ENCODE results near the gene IMP4.

IMP4 gene

GRCh38 chr2:130380096-130380934 lies 37.6 kb downstream of the IMP4 start:
- peaks cover 5% of the 10 kb centered on the region; the same call in 1 of the 2 replicates for H3K36me3 ChIP-seq (ENCODE audit: insufficient read depth, low read length)
- 93% methylated on average over 11 of the region's 11 CpGs for WGBS
- H3K4me3 ChIP-seq (ENCODE audit: low read length): no peak overlapping the region
- H3K4me1 ChIP-seq (ENCODE audit: insufficient read depth, low read length): no peaks in the 10 kb centered on the region
- no peaks in the 10 kb centered on the region for H3K9me3 ChIP-seq (ENCODE audit: insufficient read depth, low read depth, low read length)
- no peaks in the 10 kb centered on the region for H3K27me3 ChIP-seq (ENCODE audit: insufficient read depth, low read length)
- no peak overlapping the region for H3K27ac ChIP-seq (ENCODE audit: low read depth, low read length)
- H3K9ac ChIP-seq (ENCODE audit: low read depth, low read length): no peak overlapping the region

GRCh38 chr2:130381145-130381544 lies 38.4 kb downstream of the IMP4 start:
- H3K9ac ChIP-seq (ENCODE audit: low read depth, low read length): no peak overlapping the region
- WGBS: 87% methylated on average over 4 of the region's 4 CpGs
- no peaks in the 10 kb centered on the region for H3K9me3 ChIP-seq (ENCODE audit: insufficient read depth, low read depth, low read length)
- H3K4me3 ChIP-seq (ENCODE audit: low read length): no peak overlapping the region
- no peaks in the 10 kb centered on the region for H3K4me1 ChIP-seq (ENCODE audit: insufficient read depth, low read length)
- no peak overlapping the region for H3K27ac ChIP-seq (ENCODE audit: low read depth, low read length)
- H3K27me3 ChIP-seq (ENCODE audit: insufficient read depth, low read length): no peaks in the 10 kb centered on the region
- H3K36me3 ChIP-seq (ENCODE audit: insufficient read depth, low read length): no peaks in the 10 kb centered on the region

- WGBS: 89% methylated on average over 3 of the region's 4 CpGs
- Histone ChIP-seq H3K27me3 (ENCODE audit: insufficient read depth, low read length) (no peaks in the 10 kb centered on the region), H3K9me3 (ENCODE audit: insufficient read depth, low read depth, low read length) (no peaks in the 10 kb centered on the region), H3K4me1 (ENCODE audit: insufficient read depth, low read length) (no peaks in the 10 kb centered on the region), H3K9ac (ENCODE audit: low read depth, low read length) (no peak overlapping the region), H3K27ac (ENCODE audit: low read depth, low read length) (no peak overlapping the region), H3K36me3 (ENCODE audit: insufficient read depth, low read length) (no peaks in the 10 kb centered on the region), H3K4me3 (ENCODE audit: low read length) (no peak overlapping the region)
These were observed 38.9 kb downstream of the IMP4 start for GRCh38 chr2:130381619-130382018.

GRCh38 chr2:130382313-130382917 lies 39.7 kb downstream of the IMP4 start:
- WGBS: 96% methylated on average over 8 of the region's 8 CpGs
- H3K27ac ChIP-seq (ENCODE audit: low read depth, low read length): no peak overlapping the region
- no peak overlapping the region for H3K4me3 ChIP-seq (ENCODE audit: low read length)
- H3K4me1 ChIP-seq (ENCODE audit: insufficient read depth, low read length): peaks cover 6% of the 10 kb centered on the region; the same call in 1 of the 2 replicates
- H3K27me3 ChIP-seq (ENCODE audit: insufficient read depth, low read length): no peaks in the 10 kb centered on the region
- H3K9ac ChIP-seq (ENCODE audit: low read depth, low read length): no peak overlapping the region
- H3K36me3 ChIP-seq (ENCODE audit: insufficient read depth, low read length): no peaks in the 10 kb centered on the region
- no peaks in the 10 kb centered on the region for H3K9me3 ChIP-seq (ENCODE audit: insufficient read depth, low read depth, low read length)

GRCh38 chr2:130385709-130386108 lies 43.0 kb downstream of the IMP4 start:
- Histone ChIP-seq H3K4me3 (ENCODE audit: low read length) (no peak overlapping the region), H3K27me3 (ENCODE audit: insufficient read depth, low read length) (0 out of 2 replicates have a peak, but pooled peaks cover 3% of the 10 kb centered on the region), H3K9ac (ENCODE audit: low read depth, low read length) (no peak overlapping the region), H3K9me3 (ENCODE audit: insufficient read depth, low read depth, low read length) (no peaks in the 10 kb centered on the region), H3K36me3 (ENCODE audit: insufficient read depth, low read length) (no peaks in the 10 kb centered on the region), H3K4me1 (ENCODE audit: insufficient read depth, low read length) (peaks cover 14% of the 10 kb centered on the region; the same call in 1 of the 2 replicates), H3K27ac (ENCODE audit: low read depth, low read length) (no peak overlapping the region)
- 93% methylated on average over 3 of the region's 3 CpGs for WGBS

- H3K9me3 ChIP-seq (ENCODE audit: insufficient read depth, low read depth, low read length): no peaks in the 10 kb centered on the region
- peaks cover 7% of the 10 kb centered on the region for H3K27me3 ChIP-seq (ENCODE audit: insufficient read depth, low read length)
- H3K4me3 ChIP-seq (ENCODE audit: low read length): no peak overlapping the region
- H3K4me1 ChIP-seq (ENCODE audit: insufficient read depth, low read length): peaks cover 17% of the 10 kb centered on the region; the same call in 1 of the 2 replicates
- 100% methylated on average over 2 of the region's 4 CpGs for WGBS
- no peak overlapping the region for H3K27ac ChIP-seq (ENCODE audit: low read depth, low read length)
- H3K9ac ChIP-seq (ENCODE audit: low read depth, low read length): no peak overlapping the region
- H3K36me3 ChIP-seq (ENCODE audit: insufficient read depth, low read length): no peaks in the 10 kb centered on the region
These were observed 44.3 kb downstream of the IMP4 start for GRCh38 chr2:130387071-130387400.

GRCh38 chr2:130387804-130388203 lies 45.1 kb downstream of the IMP4 start:
- Histone ChIP-seq H3K9me3 (ENCODE audit: insufficient read depth, low read depth, low read length) (no peaks in the 10 kb centered on the region), H3K4me3 (ENCODE audit: low read length) (no peak overlapping the region), H3K36me3 (ENCODE audit: insufficient read depth, low read length) (no peaks in the 10 kb centered on the region), H3K27me3 (ENCODE audit: insufficient read depth, low read length) (peaks cover 12% of the 10 kb centered on the region), H3K9ac (ENCODE audit: low read depth, low read length) (no peak overlapping the region), H3K4me1 (ENCODE audit: insufficient read depth, low read length) (peaks cover 21% of the 10 kb centered on the region; the same call in 1 of the 2 replicates), H3K27ac (ENCODE audit: low read depth, low read length) (no peak overlapping the region)
- WGBS: 59% methylated on average over 4 of the region's 4 CpGs

GRCh38 chr2:130388221-130388907 lies 45.7 kb downstream of the IMP4 start:
- Histone ChIP-seq H3K4me1 (ENCODE audit: insufficient read depth, low read length) (peaks cover 21% of the 10 kb centered on the region; the same call in 1 of the 2 replicates), H3K36me3 (ENCODE audit: insufficient read depth, low read length) (no peaks in the 10 kb centered on the region), H3K9ac (ENCODE audit: low read depth, low read length) (no peak overlapping the region), H3K27ac (ENCODE audit: low read depth, low read length) (no peak overlapping the region), H3K9me3 (ENCODE audit: insufficient read depth, low read depth, low read length) (no peaks in the 10 kb centered on the region), H3K27me3 (ENCODE audit: insufficient read depth, low read length) (peaks cover 12% of the 10 kb centered on the region), H3K4me3 (ENCODE audit: low read length) (no peak overlapping the region)
- WGBS: 91% methylated on average over 8 of the region's 8 CpGs

GRCh38 chr2:130389358-130389757 lies 46.7 kb downstream of the IMP4 start:
- Histone ChIP-seq H3K36me3 (ENCODE audit: insufficient read depth, low read length) (no peaks in the 10 kb centered on the region), H3K4me3 (ENCODE audit: low read length) (no peak overlapping the region), H3K9ac (ENCODE audit: low read depth, low read length) (no peak overlapping the region), H3K27ac (ENCODE audit: low read depth, low read length) (no peak overlapping the region), H3K9me3 (ENCODE audit: insufficient read depth, low read depth, low read length) (no peaks in the 10 kb centered on the region), H3K4me1 (ENCODE audit: insufficient read depth, low read length) (peaks cover 21% of the 10 kb centered on the region; the same call in 1 of the 2 replicates), H3K27me3 (ENCODE audit: insufficient read depth, low read length) (peaks cover 12% of the 10 kb centered on the region)
- WGBS: 96% methylated on average over 6 of the region's 6 CpGs

- H3K4me1 ChIP-seq (ENCODE audit: insufficient read depth, low read length): peaks cover 21% of the 10 kb centered on the region; the same call in 1 of the 2 replicates
These were observed 47.1 kb downstream of the IMP4 start for GRCh38 chr2:130389783-130390182.

GRCh38 chr2:130390460-130391057 lies 47.9 kb downstream of the IMP4 start:
- Histone ChIP-seq H3K36me3 (ENCODE audit: insufficient read depth, low read length) (no peaks in the 10 kb centered on the region), H3K4me3 (ENCODE audit: low read length) (peak overlapping the region; percentile 81), H3K27ac (ENCODE audit: low read depth, low read length) (no peak overlapping the region), H3K27me3 (ENCODE audit: insufficient read depth, low read length) (peaks cover 12% of the 10 kb centered on the region), H3K9me3 (ENCODE audit: insufficient read depth, low read depth, low read length) (no peaks in the 10 kb centered on the region), H3K9ac (ENCODE audit: low read depth, low read length) (no peak overlapping the region), H3K4me1 (ENCODE audit: insufficient read depth, low read length) (peaks cover 21% of the 10 kb centered on the region; the same call in 1 of the 2 replicates)
- WGBS: 73% methylated on average over 16 of the region's 16 CpGs

More at GRCh38 chr2:130389783-130390182, 47.1 kb downstream of the IMP4 start:
- WGBS: 90% methylated on average over 3 of the region's 3 CpGs
- Histone ChIP-seq H3K9me3 (ENCODE audit: insufficient read depth, low read depth, low read length) (no peaks in the 10 kb centered on the region), H3K27ac (ENCODE audit: low read depth, low read length) (no peak overlapping the region), H3K4me3 (ENCODE audit: low read length) (no peak overlapping the region), H3K9ac (ENCODE audit: low read depth, low read length) (no peak overlapping the region), H3K36me3 (ENCODE audit: insufficient read depth, low read length) (no peaks in the 10 kb centered on the region), H3K27me3 (ENCODE audit: insufficient read depth, low read length) (peaks cover 12% of the 10 kb centered on the region)
